Brain pericyte (primary cell): Measurements from ENCODE around the gene CDC27.
"Not testable (repeated sequence)": the region's sequence is repeated elsewhere in the genome, so short reads cannot be mapped to it uniquely, and the experiment has no call there.

Experiments
- DNase-seq: peaks from one replicate; pipeline ENCODE4 v3.0.0-alpha.2; 2012; ENCODE audit warnings: low read depth, low spot score

Gene CDC27

DNA sequence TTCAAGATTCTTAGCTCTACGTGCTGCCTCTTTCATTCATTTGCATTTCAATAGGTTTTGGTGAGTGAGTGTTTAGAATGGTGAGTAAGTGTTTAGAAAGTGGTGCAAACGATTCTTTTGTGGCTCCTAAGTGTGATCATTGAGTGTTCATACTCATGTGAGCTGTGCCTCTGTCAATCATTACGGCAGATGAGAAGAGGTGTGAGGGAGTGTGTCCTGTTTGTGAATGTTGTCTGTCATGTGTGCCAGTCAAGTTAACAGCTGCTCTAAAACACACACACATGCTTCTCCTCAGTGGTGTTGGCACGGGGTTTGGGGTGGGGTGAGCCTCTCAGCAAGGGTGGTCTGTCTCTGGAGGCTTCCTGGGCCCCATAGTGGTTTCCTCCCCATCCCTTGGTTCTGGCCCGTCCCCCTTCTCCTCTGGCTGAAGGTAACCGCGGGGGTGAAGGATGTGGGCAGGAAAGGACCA is 31.5 kb upstream of the CDC27 start:
- no peak for DNase-seq

DNA sequence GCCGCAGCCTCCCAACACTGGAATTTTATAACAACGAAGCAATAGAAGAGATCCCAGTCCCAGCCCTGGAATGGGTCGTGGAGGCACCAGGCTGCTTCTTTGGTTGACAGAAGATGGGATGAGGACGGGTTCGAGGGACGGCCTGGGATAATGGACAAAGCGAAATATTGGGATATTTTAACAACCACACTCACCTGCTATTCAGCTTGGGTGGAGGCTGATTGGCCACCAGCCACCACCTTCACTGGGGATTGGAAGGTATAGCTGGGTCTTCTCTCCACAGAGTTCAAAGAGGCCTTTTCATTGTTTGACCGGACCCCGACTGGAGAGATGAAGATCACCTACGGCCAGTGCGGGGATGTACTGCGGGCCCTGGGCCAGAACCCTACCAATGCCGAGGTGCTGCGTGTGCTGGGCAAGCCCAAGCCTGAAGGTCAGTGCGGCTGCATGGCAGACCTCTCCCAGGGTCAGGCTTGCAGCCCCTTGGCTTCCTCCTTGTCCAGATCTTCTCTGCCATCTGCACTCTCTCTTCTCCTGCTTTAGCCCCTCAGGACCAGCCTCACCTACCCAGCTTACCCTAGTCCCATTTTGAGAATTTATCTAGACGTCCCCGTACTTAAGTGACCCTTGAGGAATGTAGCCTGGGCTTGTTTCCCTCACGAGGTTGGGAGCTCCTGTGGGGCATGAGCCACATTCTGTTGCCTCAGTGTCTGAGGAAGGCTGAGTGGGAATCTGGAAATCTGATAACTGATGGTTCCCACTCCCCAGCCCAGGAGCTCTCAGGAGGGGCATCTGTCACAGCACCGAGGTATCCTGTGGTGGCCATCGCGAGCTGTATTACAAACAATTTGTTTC is 30.8 kb upstream of the CDC27 start:
- no peak for DNase-seq

DNA sequence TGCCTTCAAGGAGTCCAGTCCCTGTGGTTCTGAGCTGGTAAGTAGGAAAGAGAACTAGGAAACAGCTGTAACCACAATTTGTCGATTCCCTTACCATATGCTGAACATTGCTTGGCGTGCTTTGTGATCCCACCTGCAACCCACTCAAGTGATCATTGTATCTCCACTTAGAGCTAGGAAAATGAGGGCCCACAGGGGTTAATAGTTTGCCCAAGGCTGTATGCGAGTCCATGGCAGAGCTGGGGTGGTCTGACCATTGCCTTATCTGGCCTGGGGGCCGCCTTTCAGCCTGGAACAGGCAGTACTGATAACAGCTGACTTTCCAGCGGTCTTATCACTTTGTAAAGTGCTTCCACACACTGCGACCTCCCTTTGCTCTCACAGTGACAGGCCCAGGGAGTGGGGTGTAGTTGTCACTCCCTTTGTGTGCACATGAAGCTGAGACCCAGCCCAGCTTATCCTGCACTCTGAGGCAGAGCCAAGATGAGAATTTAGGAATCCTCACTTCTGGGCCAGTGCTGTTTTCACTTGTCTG is 29.9 kb upstream of the CDC27 start:
- no peak for DNase-seq

DNA sequence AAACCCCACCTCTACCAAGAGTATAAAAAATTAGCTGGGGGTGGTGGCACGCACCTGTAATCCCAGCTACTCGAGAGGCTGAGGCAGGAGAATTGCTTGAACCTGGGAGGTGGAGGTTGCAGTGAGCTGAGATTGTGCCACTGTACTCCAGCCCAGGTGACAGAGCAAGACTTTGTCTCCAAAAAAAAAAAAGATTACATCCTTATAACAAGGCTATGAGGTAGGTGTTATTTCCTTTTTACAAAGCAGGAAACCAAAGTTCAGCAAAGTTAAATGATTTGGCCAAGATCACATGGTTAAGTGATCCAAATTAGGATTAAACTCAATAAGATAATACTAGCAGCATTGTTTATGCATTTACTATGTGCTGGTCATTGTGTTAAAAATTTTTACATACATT is 28.2 kb upstream of the CDC27 start:
- not testable (repeated sequence) for DNase-seq

DNA sequence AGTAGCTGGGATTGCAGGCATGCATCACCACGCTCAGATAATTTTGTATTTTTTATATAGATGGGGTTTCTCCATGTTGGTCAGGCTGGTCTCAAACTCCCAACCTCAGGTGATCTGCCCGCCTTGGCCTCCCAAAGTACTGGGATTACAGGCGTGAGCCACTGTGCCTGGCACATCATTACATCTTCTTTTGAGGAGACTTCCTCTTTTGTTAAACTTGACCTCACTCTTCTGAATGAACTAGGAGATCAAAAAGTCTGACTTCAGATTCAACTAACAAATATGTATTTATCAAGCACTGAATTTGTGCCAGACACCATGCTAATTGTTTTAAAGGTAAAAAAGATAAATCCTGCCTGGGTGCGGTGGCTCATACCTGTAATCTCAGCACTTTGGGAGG is 27.7 kb upstream of the CDC27 start:
- DNase-seq: not testable (repeated sequence)

DNA sequence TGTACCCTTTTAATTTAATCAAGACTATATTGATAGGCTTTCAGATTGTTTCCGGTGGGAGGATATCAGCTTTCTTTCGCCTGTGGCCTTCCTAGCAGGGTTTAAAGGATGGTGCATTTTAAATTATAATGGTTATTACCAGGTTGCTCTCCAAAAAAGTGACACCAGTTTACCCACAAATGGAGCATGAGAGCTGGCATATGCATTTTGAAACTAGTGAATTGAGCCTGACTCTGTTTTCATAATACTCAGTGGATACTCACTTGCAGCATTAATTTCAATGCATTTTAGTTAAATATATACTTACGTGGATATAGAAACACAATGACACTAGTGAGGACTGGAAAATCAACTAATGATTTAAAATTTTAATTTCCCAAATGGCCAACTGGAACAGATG is 25.8 kb upstream of the CDC27 start:
- no peak for DNase-seq

DNA sequence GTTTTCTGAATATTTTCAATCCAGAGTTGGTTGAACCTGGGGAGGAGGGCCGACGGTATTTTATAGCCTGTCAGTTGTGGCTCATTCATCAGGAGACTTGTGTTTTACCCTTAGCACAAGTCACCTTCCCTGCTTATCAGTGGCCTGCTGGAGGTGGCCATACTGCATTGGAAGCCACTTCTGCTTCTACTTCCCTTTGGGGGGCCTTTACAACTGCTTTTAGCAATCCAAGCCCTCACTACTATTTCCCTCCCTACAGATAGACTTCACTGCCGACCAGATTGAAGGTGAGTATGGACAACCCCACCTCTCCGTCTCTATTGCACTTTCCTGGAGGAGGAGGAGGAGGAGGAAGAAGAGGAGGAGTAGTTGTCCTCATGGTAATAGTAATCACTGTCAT is 24.4 kb upstream of the CDC27 start:
- no peak for DNase-seq

DNA sequence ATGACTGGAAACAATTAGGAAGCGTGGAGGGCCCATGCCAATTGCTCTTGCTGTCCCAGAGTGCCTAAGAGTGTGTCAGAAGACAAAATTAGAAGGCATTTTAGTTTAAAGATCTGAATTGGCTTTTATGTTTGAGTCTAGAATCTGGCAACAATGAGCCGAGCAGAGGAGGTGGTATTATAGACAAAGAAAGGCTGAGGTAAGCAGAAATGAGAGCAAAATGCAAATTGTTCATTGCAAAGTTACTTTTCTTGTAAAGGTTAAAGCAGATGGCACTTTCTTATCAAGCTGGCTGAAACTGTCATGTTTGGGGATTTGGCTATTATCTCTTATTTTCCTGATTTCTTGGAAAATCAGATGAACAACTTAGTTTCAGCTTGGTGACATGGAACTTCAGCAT is 23.4 kb upstream of the CDC27 start:
- DNase-seq: no peak

DNA sequence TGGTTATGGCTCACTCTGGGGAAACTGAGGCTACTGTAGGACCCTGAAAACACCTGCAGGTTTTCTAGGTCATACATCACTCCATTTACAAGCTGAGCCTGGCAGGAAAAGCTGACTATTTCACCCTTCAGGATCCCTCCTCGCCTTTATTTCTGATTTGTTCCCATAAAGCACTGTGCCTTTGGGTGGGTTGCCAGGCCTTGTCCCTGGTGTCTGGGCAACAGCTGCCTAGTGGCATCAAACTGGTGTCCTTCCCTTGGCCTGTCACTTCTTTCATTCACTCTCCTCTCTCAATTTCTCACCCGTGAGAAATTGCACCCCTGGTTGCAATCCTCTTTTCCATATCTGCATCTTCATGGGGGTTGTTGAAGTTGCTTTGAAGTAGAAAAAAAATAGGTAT is 21.7 kb upstream of the CDC27 start:
- DNase-seq: no peak

DNA sequence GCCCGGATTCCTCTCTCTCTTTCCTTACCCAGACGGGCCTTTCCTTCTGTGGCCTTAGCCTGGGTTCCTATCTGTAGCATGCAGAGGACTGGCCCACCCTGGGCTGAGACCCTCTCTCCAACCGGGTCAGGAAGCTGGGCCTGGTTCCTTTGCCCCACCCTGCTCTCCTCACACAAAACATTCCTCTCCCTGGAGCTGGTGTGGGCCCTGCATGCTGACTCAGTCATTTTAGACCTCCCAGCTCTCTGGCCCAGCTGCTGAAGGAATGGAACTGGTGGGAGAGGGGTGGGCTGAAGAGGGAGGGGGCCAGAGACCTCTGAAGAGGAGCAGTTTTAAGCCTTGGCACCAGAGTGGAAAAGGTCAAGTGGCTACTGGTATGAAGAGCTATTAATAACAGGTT is 21.0 kb upstream of the CDC27 start:
- no peak for DNase-seq

DNA sequence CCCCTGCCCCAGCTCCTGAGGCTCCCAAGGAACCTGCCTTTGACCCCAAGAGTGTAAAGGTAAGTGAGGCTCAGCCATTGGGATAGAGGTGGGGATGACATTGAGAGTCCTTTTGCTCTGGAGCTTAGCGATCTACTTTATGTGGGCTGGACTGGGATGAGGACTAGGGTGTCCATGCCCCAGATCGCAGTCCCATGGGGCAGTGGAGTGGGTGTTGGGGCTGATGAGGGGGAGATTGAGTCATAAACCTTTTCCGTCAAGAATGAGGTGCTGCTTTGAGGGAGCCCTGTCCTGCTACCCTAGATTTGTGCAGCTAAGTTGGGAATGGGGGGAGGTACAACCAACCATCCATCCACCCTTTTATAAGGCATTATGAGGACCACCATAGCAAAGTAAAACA is 20.4 kb upstream of the CDC27 start:
- no peak for DNase-seq

DNA sequence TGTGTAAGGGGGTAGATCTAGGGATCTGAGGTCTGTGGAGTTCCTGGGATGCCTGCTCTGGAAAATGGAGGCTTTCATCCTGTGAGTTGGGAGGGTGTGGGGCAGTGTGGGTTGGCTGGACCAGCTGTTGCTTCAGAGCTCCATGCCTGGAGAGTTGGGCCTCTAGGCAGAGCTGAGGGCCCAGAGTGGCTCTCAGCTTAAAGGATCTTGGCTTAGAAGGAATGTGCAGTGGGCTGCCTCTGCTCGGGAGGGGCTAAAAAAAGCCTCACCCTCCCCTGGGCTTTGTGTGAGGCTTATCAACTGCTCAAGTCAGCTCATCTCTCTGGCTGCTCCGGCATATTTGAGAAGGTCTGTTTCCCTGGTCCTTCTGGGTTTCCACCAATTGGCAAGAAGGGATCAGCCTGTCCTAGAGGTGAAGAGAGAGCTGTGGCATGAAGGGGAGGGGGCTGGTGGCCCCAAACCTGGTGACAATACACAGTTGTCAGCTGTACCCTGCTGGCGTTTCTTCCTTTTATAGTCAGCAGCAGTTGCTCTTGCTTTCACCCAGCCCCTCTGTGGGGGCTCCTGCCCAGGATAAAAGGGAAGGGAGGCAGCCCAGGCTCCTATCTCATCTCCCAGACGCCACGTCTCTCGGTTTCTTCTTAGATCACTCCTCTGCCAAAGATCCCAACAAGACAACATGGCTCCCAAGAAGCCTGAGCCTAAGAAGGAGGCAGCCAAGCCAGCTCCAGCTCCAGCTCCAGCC is 19.8 kb upstream of the CDC27 start, which contains the start of gene MYL4:
Gene MYL4, plus strand, starts transcription at position 605 of the 745 bp plus-strand sequence. Its CDS starts 75 bp downstream, at position 680.
- DNase-seq: no peak

DNA sequence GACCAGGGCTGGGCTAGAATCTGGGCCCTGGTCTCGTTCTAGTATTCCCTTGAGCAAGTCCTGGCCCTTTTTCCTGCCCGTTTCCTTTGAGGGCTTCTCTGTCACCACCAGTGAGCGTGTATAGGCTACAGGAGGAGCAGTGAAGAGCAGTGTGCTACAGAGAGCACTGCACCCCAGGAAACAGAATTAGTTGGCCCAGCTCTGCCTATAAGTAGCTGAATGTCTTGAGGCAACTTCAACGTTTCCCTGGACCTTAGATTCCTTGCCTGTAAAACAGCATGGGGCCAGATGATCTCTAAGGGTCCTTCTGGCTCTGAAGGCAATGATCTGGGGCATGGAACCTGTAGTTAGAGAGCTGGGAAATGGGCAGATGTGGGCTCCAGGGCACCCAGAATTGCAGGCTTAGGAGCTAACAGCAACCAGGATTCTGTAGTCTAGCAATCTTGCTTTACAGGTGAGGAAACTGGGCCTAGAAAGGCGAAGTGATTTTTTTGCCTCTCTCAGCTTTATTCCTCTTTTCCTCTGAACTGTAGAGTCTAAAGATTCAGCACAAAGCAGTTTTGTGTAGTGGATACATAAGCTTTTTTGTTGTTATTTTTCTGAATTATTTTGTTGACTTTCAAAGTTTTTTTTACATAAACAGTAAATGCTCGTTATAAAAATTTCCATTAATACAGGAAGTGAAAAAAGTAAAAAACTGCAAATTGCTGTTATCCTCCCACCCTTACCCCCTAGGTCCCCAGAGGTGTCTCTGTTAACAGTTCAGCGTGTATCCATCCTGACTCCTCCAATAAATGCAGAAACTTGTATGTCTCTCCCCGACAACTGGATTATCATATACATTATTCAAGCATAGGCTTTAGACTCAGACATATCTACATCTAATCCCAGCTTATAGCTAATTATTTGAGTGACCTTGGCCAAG is 18.3 kb upstream of the CDC27 start:
- DNase-seq: no peak

DNA sequence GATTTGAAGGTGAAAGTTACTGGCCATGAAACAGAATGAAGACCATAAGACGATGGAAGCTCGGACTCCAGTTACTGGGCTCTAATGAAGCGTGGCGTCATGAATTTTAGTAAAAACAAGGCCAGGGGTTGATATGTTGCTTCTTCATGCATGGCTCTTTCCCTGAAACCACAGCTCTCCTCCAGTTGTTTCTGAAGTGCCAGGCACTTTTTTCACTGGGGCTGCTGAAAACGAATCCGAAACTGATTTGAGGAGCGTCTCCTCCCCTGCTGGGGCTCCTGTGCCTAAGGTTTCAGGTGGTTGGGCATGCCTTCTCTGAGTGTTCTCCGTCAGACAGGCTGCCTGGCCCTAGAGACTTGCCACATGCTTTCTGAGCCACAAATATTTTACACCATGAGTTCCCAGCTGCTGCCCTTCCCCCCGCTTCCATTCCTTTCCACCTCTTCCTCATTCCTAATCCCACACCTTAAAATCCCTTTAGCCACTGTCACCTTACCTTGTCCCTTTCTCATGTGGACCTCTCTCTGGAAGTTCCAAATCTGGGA is 16.4 kb upstream of the CDC27 start:
- no peak for DNase-seq

DNA sequence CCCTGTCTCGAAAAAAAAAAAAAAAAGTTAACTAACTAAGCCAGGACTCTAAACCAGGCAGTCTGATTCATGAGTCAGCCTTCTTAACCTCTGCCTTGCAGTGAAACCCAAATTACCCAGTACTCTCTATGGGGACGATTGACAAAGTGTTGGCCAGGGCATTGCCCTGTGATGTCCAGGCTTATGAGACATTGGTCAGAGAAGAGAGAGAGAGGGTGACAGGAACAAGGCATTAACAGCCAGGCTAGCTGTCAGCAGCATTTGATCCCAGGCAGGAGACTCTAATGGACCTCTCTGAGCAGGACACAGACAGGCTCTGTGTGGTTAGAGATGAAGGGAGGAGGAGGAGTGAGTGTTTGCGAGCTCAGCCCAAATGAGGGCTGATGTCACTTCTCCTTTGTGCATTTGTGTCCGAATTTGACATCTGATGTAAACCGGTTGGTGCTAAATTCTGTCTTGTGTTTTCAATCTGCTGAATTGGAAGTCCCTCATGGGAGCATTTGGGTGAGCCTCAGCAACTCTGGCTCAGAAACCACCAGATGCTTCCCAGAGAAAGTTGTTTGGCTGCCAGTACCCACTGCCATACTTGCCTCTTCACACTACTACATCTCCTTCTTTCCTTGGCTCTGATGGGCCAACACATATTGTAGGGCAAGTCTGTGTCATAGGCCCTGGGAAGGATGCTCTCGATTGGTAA is 15.8 kb upstream of the CDC27 start:
- DNase-seq: no peak

DNA sequence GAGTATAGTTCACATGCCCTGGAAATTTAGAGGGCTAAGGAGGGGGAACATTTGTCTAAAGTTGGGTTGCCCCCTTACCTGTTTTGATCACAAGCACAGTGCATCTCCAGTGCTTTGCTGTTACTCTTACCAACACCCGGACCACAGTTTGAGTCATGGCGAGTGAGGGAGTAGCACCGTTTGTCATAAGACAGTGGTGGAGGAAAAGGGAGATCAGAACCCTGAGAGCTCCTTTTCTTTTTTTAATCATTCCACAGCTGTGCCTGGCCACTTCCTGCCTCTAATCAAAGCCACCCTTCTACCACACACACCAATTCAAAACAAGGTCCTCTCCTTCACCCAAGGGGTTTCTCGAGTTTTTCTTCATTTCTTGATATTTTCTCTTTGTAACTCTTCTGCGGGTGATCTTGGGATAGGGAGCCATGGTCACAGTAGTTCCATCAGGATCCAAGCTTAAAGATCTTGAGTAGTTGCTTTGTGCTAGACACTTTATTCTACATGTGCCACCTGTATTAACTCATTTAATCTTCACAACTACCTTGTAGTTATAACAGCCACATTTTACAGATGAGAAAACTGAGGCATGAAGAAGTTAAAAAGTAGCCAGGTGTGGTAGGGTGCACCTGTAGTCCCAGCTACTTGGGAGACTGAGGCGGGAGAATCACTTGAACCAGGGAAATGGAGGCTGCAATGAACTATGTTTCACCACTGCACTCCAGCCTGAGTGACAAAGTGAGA is 15.1 kb upstream of the CDC27 start:
- DNase-seq: no peak

DNA sequence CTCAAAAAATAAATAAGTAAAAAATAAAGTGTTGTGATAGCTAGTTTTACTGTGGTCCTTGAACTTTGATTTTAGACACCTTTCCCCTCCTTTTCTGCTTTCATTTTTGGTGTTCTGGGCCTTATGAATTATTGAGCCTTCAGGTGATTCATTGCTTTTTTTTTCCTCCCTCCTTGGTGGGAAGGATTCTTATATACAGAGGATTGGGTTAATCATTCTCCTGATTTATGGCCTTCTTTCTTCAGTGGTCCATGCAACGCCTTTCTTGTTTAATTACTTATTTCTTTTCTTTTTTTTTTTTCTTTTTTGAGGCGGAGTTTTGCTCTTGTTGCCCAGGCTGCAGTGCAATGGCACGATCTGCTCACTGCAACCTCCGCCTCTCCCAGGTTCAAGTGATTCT is 12.1 kb upstream of the CDC27 start:
- no peak for DNase-seq

DNA sequence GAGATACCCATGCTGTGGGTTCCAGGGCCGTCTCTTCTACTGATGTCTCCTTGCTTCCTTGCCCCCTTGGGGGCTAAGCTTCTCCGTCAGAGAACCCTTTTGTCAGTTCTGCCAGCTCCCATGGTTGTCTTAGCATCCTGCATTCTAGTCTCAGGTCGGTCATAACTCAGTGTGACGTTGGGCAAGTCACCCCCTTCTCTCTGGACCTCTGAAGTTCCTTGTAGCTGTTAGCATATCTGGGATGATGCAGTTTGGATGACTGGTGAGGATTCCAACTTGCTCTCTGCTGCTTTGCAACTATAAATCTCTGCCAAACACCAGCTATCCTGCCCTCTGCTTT is 11.2 kb upstream of the CDC27 start:
- DNase-seq: no peak

DNA sequence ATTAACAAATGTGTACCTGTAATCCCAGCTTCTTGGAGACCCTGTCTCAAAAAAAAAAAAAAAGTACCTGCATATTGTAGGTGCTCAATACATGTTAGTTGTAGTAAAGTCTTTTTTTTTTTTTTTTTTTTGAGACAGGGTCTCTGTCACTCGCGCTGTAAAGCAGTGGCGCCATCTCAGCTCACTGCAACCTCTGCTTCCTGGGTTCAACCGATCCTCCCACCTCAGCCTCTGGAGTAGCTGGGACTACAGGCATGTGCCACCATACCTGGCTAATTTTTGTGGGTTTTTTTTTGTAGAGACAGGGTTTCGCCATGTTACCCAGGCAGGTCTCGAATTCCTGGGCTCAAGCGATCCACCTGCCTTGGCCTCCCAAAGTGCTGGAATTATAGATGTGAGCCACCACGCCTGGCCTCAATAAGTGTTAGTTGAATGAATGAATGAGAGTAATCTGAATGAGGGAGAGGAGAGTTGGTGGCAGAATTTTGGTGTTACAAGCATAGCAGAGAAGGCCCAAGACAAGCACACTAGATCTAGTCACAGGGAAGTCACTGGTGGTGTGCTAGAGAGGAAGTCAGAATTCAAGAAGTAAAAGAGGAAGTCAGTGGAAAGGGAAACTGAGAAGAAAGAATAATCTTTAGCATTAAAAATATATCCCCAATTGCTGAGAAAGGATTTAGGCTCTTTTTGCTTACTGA is 10.7 kb upstream of the CDC27 start:
- DNase-seq: no peak
